Heart left ventricle (tissue), 16 donors: ENCODE data around the gene OR2B2. TPM values are rescaled to one million over a fixed set of nuclear protein-coding genes. Genes with fewer than 3 reads are reported as not detected.

ENCODE experiments used
- ATAC-seq, 4 donors: fragments of 200-7000 bp; cut with Tn5 transposase; one replicate each; pipeline ENCODE4 v1.9.1; 2020 to 2022; ENCODE audit warnings: moderate library complexity in 4 of 4, mild to moderate bottlenecking in 3 of 4, moderate number of reproducible peaks in 1 of 4
- DNase-seq, 5 donors: peaks; one replicate each; pipeline ENCODE4 v3.0.0-alpha.2; 2020
- H3K27ac ChIP-seq, 12 donors: fragments of 200-600 bp; sonication (generic) in 4 of 12; one replicate each; pipeline versions ENCODE4 v1.5.0 to v1.8.0; 2016 to 2022; ENCODE audit warnings: mild to moderate bottlenecking in 2 of 12
- H3K27me3 ChIP-seq, 9 donors: fragments of 200-600 bp; sonication (generic) in 2 of 9; one replicate each; pipeline versions ENCODE4 v1.5.1 to v1.8.0; 2016 to 2022; ENCODE audit warnings: mild to moderate bottlenecking in 3 of 9
- H3K36me3 ChIP-seq, 9 donors: fragments of 200-600 bp; sonication (generic) in 2 of 9; one replicate each; pipeline versions ENCODE4 v1.5.0 to v1.8.0; 2018 to 2022; ENCODE audit warnings: mild to moderate bottlenecking in 2 of 9
- H3K4me1 ChIP-seq, 12 donors: fragments of 200-600 bp; sonication (generic) in 4 of 12; one replicate each; pipeline versions ENCODE4 v1.5.0 to v1.8.0; 2016 to 2022; ENCODE audit warnings: mild to moderate bottlenecking in 3 of 12
- H3K4me3 ChIP-seq, 12 donors: fragments of 200-600 bp; sonication (generic) in 4 of 12; one replicate each; pipeline versions ENCODE4 v1.5.0 to v1.8.0; 2017 to 2022; ENCODE audit warnings: mild to moderate bottlenecking in 9 of 12, moderate library complexity in 4 of 12
- H3K9me3 ChIP-seq, 12 donors: fragments of 200-600 bp; sonication (generic) in 4 of 12; one replicate each; pipeline versions ENCODE4 v1.5.0 to v1.8.0; 2016 to 2022; ENCODE audit warnings: mild to moderate bottlenecking in 1 of 12
- CTCF ChIP-seq, 12 donors: fragments of 200-600 bp; sonication (generic) in 4 of 12; IDR thresholded peaks; one replicate each; pipeline versions ENCODE4 v1.5.0 to v1.8.0; 2018 to 2022; ENCODE audit warnings: antibody characterized with exemption in 12 of 12, mild to moderate bottlenecking in 5 of 12
- POLR2A ChIP-seq, 2 donors: fragments of 450-650 bp; IDR thresholded peaks; one replicate each; pipeline ENCODE4 v1.6.1; 2017; ENCODE audit warnings: antibody characterized with exemption in 2 of 2, mild to moderate bottlenecking in 2 of 2, moderate library complexity in 2 of 2
- WGBS, 4 donors: extraction: QIAGEN DNeasy Blood & Tissue Kit in 2 of 4; methylation state at CpG; one replicate each; pipeline versions ENCODE4 v1.1.5 to v1.1.7; 2013 to 2018; 5-methylcytosine and 5-hydroxymethylcytosine counted together
- intact Hi-C, 10 donors: fragments of 100-400 bp; cut with DNase I; formaldehyde crosslinking; loops; one replicate each; pipeline versions ENCODE4 v1.11.1 to v1.14.2; 2022
- long read RNA-seq, 3 donors: library from polyadenylated mRNA; unstranded; transcript quantifications; one replicate each; pipeline ENCODE4 v2.0.0, GENCODE V29; 2020 to 2021
- polyA plus RNA-seq, 2 donors: library from polyadenylated mRNA; stranded (reverse); fragments of 200-250 nt; gene quantifications; one replicate each; pipeline ENCODE4 v1.2.3, GENCODE V29; 2013
- total RNA-seq, 9 donors: library from RNA; depleted of rRNA in 2 of 9; stranded (reverse); fragments of >200 nt in 2 of 9; fragmentation: NEBNext Ultra II Directional in 3 of 9; extraction: Animal tissue kit (Norgen Biotek cat#: 25700) in 3 of 9; gene quantifications; one replicate each; pipeline versions ENCODE4 v1.1.0 to v1.2.4, GENCODE V29; 2016 to 2023
- donor health status: ischemic (EF 13 %, LVEDD 7.1; RV severe dilation, severe dysfunction).
- donor health status: healthy with polysubstance abuse.
- donor health status: DM: no; HTN: yes; CAD: no.
- donor health status: DM: no; HTN: no; CAD: no.
- donor health status: ischemic (EF 25% LVEDD 6.9; RV normal size, moderate dysfunction).
- donor health status: ischemic (EF 25% LVEDD 5.7; RV mildly dilated, moderate dysfunction).
- donor health status: healthy.
- donor health status: DM: yes; HTN: yes; CAD: no.
- donor health status: ischemic (EF 35%, LVEDD 5.7; RV mildly dilated, moderate dysfunction).
- donor health status: nonischemic (EF 11% LVEDD 7.7; RV severe dilation, severe dysfunction).
- donor health status: DM: yes; HTN: yes; CAD: no.
- donor health status: PGD.
- donor health status: ischemic (EF 29% LVEDD 5.4; RV normal size, mild dysfunction).
- donor health status: nonischemic (EF 23%, LVEDD 6.1; RV moderate dilation, normal function).

Gene OR2B2
- total RNA-seq (not detected), polyA plus RNA-seq (not detected)
- long read RNA-seq, donor 1 = 0 reads
- long read RNA-seq, donor 2 = 0 reads
- long read RNA-seq, donor 3 = 0 reads

- H3K36me3 ChIP-seq = no peaks in the 10 kb centered on the region
- no peak within 1 kb of the TSS for H3K27ac ChIP-seq
- TF ChIP-seq CTCF (IDR thresholded peaks at IDR 0.05) = no peak
- no peak for TF ChIP-seq POLR2A (IDR thresholded peaks at IDR 0.05)
- no peaks in the 10 kb centered on the region for H3K4me1 ChIP-seq
- ATAC-seq = no peak
- WGBS, 4 donors = 70 to 81% (median 76%) methylated on average over 2 of the region's 2 CpGs
- H3K27me3 ChIP-seq = peaks cover 0 to 11% (median 0%) of the 10 kb centered on the region in 9 donors
- no peak for DNase-seq
- H3K9me3 ChIP-seq = no peaks in the 10 kb centered on the region
- H3K4me3 ChIP-seq = no peak within 1 kb of the TSS
- intact Hi-C loops = no loop called here
These were observed at the start of gene OR2B2 for GRCh38 chr6:27911956-27912446. Gene OR2B2 (minus strand): TSS chr6:27912396. CDS start chr6:27912319, 77 bp downstream.

- no peak for DNase-seq
- intact Hi-C loops = no loop called here
- TF ChIP-seq POLR2A (IDR thresholded peaks at IDR 0.05) (no peak), CTCF (IDR thresholded peaks at IDR 0.05) (no peak)
- H3K27ac ChIP-seq = no peak overlapping the region
- no peaks in the 10 kb centered on the region for H3K4me1 ChIP-seq
- no peak for ATAC-seq
- H3K36me3 ChIP-seq = no peaks in the 10 kb centered on the region
- no peak overlapping the region for H3K4me3 ChIP-seq
- H3K27me3 ChIP-seq = peaks cover 0 to 29% (median 11%) of the 10 kb centered on the region in 9 donors
- WGBS, 4 donors = 62 to 78% (median 76%) methylated on average over 4 of the region's 4 CpGs
- no peaks in the 10 kb centered on the region for H3K9me3 ChIP-seq
These were observed 45.3 kb upstream of the OR2B2 start for GRCh38 chr6:27957516-27957915.

- WGBS, 4 donors = 51 to 60% (median 53%) methylated on average over 1 of the region's 1 CpG
- H3K36me3 ChIP-seq = no peaks in the 10 kb centered on the region
- DNase-seq (no peak), ATAC-seq (no peak)
- intact Hi-C loops = no loop called here
- peaks cover 0 to 33% (median 11%) of the 10 kb centered on the region in 9 donors for H3K27me3 ChIP-seq
- no peak within 1 kb of the TSS for H3K27ac ChIP-seq
- no peaks in the 10 kb centered on the region for H3K4me1 ChIP-seq
- TF ChIP-seq CTCF (IDR thresholded peaks at IDR 0.05) = no peak
- TF ChIP-seq POLR2A (IDR thresholded peaks at IDR 0.05) = no peak
- no peak within 1 kb of the TSS for H3K4me3 ChIP-seq
- H3K9me3 ChIP-seq = no peaks in the 10 kb centered on the region
These were observed 44.7 kb upstream of the OR2B2 start, which contains the start of gene OR2B6 for GRCh38 chr6:27956941-27957340. Gene OR2B6 (plus strand): TSS chr6:27957241. CDS start chr6:27957241, 0 bp downstream.

GRCh38 chr6:27951040-27951439 lies 38.8 kb upstream of the OR2B2 start:
- Histone ChIP-seq H3K4me3 (no peak overlapping the region), H3K9me3 (peaks cover 0 to 5% (median 0%) of the 10 kb centered on the region in 12 donors), H3K4me1 (no peaks in the 10 kb centered on the region), H3K27ac (no peak overlapping the region), H3K36me3 (no peaks in the 10 kb centered on the region), H3K27me3 (peaks cover 0 to 39% (median 11%) of the 10 kb centered on the region in 9 donors)
- intact Hi-C loops = no loop called here
- ATAC-seq (no peak), DNase-seq (no peak)
- no peak for TF ChIP-seq CTCF (IDR thresholded peaks at IDR 0.05)
- TF ChIP-seq POLR2A (IDR thresholded peaks at IDR 0.05) = no peak
- WGBS, 4 donors = 38 to 54% (median 49%) methylated on average over 1 of the region's 1 CpG
